LNCaP clone FGC (cell line): ENCODE measurements around the gene STXBP4.

Source experiments
- DNase-seq: peaks from one replicate; pipeline ENCODE4 v3.0.0-alpha.2; 2011; ENCODE audit warnings: low read depth
- H3K4me3 ChIP-seq: 2 replicates; pipeline ENCODE4 v1.5.1; 2011; ENCODE audit warnings: mild to moderate bottlenecking, low read depth, low read length, control low read depth
- CTCF ChIP-seq: IDR thresholded peaks from 2 replicates; pipeline ENCODE4 v1.5.1; 2012; ENCODE audit warnings: mild to moderate bottlenecking; ENCODE audit not compliant: control insufficient read depth, insufficient read depth; ENCODE audit errors: extremely low read depth

The STXBP4 gene

GRCh38 chr17:54969658-54970572 lies 1.4 kb downstream of the STXBP4 start:
- DNase-seq = no peak
- H3K4me3 ChIP-seq = peak overlapping the region; percentile 84
- no peak for TF ChIP-seq CTCF

DNA sequence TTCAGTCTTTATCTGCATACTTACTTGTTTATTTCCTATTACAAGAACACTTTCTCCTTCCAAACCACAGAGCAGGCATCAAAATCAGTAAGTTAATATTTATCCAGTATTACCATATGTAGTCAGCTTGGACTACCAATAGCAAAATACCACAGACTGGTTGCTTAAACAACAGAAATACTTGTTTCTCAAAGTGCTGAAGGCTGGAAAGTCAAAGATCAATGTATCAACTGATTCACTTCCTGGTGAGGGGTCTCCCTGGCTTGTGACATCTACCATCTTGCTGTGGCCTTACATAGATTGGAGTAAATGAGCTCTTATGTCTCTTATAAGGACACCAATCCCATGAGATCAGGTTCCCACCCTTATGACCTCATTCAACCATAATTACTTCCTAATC lies 2.6 kb downstream of the STXBP4 start:
- TF ChIP-seq CTCF = no peak
- H3K4me3 ChIP-seq = no peak overlapping the region
- no peak for DNase-seq

GRCh38 chr17:54971901-54972300 lies 3.3 kb downstream of the STXBP4 start:
- no peak for DNase-seq
- TF ChIP-seq CTCF = no peak
- no peak overlapping the region for H3K4me3 ChIP-seq

DNA sequence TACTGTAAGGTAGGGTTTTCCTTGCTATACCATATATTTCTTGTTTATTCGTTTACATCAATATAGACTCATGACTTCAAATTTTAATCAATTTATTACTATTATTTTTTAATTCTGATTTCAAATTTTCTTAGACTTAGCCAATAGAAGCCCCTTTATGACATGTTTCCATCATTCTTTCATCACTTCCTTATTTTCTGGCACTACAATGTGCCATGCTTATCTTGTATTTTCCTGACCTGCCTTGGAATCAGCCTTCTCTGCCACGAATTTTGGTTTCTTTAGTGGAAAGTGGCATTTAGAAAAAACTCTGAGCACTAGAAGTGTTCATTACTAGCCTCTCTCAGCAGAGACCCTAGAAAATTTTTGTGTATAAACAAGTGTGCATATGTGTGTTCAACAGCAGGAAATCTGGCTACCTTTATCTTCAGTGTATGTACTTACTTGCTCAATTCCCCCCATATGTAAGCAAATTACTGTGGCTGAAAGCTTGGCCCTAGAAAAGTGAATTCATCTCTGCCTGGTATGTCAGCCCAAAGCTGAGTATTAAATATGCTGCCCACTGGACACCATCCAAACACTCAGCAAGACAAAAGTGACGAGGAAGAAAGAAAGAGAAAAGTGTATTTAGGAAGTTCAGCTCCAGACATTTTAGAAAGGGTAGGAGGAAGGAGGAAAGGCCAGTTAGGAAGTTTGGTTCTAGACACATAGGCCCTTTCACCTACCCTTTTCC lies 4.0 kb downstream of the STXBP4 start:
- H3K4me3 ChIP-seq = no peak overlapping the region
- no peak for TF ChIP-seq CTCF
- no peak for DNase-seq

GRCh38 chr17:54974759-54975158 lies 6.2 kb downstream of the STXBP4 start:
- no peak overlapping the region for H3K4me3 ChIP-seq
- no peak for TF ChIP-seq CTCF
- no peak for DNase-seq

- no peak for DNase-seq
- no peak overlapping the region for H3K4me3 ChIP-seq
- TF ChIP-seq CTCF = no peak
Measured at GRCh38 chr17:54976316-54976715, 7.8 kb downstream of the STXBP4 start.

DNA sequence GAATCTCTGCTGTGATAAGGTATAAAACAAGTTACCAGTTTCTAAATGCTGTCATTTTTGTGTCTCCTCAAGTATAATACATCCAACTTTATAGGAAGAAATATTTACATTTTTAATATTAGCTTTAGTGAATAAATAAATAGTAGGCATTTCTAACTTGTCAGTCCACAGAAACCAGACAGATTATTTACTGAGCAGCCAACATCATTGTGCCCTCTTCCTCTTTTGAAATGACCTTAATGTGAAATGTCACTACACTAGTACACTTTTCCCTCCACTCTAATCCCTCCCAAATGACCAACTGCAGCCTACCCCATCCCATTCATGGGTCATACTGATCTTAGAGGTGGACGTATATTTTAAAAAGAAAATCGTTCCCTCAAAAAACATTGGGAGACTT lies 9.2 kb downstream of the STXBP4 start:
- H3K4me3 ChIP-seq = no peak overlapping the region
- DNase-seq = peak; percentile 80
- no peak for TF ChIP-seq CTCF
